Keratinocyte (primary cell): ENCODE measurements around the gene CNTNAP2. TPM values are rescaled to one million over a fixed set of nuclear protein-coding genes. Genes with fewer than 3 reads are reported as not detected.

Experiments
- DNase-seq: peaks from one replicate; pipeline ENCODE4 v3.0.0-alpha.2; 2011; ENCODE audit warnings: low read depth, missing footprints, low spot score
- FAIRE-seq: peaks from 2 replicates; lab custom pipeline; 2011; peaks lifted over from hg19 to GRCh38; lab: Jason Lieb, UNC
- H2AFZ ChIP-seq: 2 replicates; pipeline ENCODE4 v1.6.0; 2012; ENCODE audit warnings: low read length, control low read depth, inconsistent platforms; ENCODE audit not compliant: control insufficient read depth
- H3K27ac ChIP-seq: 2 replicates; pipeline ENCODE4 v1.5.1; 2011; ENCODE audit warnings: low read length; ENCODE audit not compliant: control insufficient read depth, insufficient read depth
- H3K27me3 ChIP-seq: 3 replicates; pipeline ENCODE4 v1.6.0; 2011; ENCODE audit warnings: low read length; ENCODE audit not compliant: control insufficient read depth, insufficient read depth; ENCODE audit errors: extremely low read depth
- H3K36me3 ChIP-seq, 2 experiments: 2 replicates in 1 of 2; 3 replicates in 1 of 2; pipeline ENCODE4 v1.5.1; 2011; ENCODE audit warnings: low read length in 2 of 2, mild to moderate bottlenecking in 1 of 2; ENCODE audit not compliant: control insufficient read depth in 2 of 2, insufficient read depth in 2 of 2; ENCODE audit errors: extremely low read depth in 1 of 2
- H3K4me1 ChIP-seq: 3 replicates; pipeline ENCODE4 v1.5.1; 2011; ENCODE audit warnings: low read length; ENCODE audit not compliant: control insufficient read depth, insufficient read depth; ENCODE audit errors: extremely low read depth
- H3K4me2 ChIP-seq: 3 replicates; pipeline ENCODE4 v1.6.0; 2011; ENCODE audit warnings: low read depth, low read length; ENCODE audit not compliant: control insufficient read depth, insufficient read depth; ENCODE audit errors: extremely low read depth
- H3K4me3 ChIP-seq, 3 experiments: fragments of 200-600 bp in 1 of 3; sonication (generic) in 1 of 3; 2 replicates in 2 of 3; 3 replicates in 1 of 3; pipeline ENCODE4 v1.5.1; 2011 to 2016; ENCODE audit warnings: low read length in 3 of 3, mild to moderate bottlenecking in 3 of 3, control low read depth in 2 of 3, inconsistent platforms in 1 of 3, low read depth in 1 of 3, mixed read lengths in 1 of 3, mixed run types in 1 of 3, moderate library complexity in 1 of 3; ENCODE audit not compliant: control insufficient read depth in 2 of 3, insufficient read depth in 2 of 3; ENCODE audit errors: extremely low read depth in 1 of 3
- H3K79me2 ChIP-seq: 2 replicates; pipeline ENCODE4 v1.6.0; 2012; ENCODE audit warnings: low read length; ENCODE audit not compliant: control insufficient read depth, insufficient read depth
- H3K9ac ChIP-seq: 3 replicates; pipeline ENCODE4 v1.6.0; 2011; ENCODE audit warnings: low read length; ENCODE audit not compliant: control insufficient read depth, insufficient read depth; ENCODE audit errors: extremely low read depth
- H3K9me1 ChIP-seq: 3 replicates; pipeline ENCODE4 v1.6.0; 2011; ENCODE audit warnings: low read length; ENCODE audit not compliant: control insufficient read depth, insufficient read depth; ENCODE audit errors: extremely low read depth
- H3K9me3 ChIP-seq: 2 replicates; pipeline ENCODE4 v1.5.1; 2012; ENCODE audit warnings: low read depth, low read length; ENCODE audit not compliant: control insufficient read depth
- H4K20me1 ChIP-seq: 3 replicates; pipeline ENCODE4 v1.6.0; 2011; ENCODE audit warnings: low read length; ENCODE audit not compliant: control insufficient read depth, insufficient read depth; ENCODE audit errors: extremely low read depth
- CTCF ChIP-seq, 3 experiments: IDR thresholded peaks in 1 of 3; conservative IDR thresholded peaks in 1 of 3; optimal IDR thresholded peaks in 1 of 3; 2 replicates in 2 of 3; 3 replicates in 1 of 3; pipeline versions ENCODE3 to v1.5.1; 2011; ENCODE audit warnings: low read length in 3 of 3, mild to moderate bottlenecking in 3 of 3, moderate library complexity in 2 of 3, control low read depth in 1 of 3, inconsistent platforms in 1 of 3; ENCODE audit not compliant: insufficient read depth in 2 of 3; ENCODE audit errors: extremely low read depth in 1 of 3
- EZH2 ChIP-seq: IDR thresholded peaks from one replicate; pipeline ENCODE4 v1.6.1; 2012; ENCODE audit warnings: inconsistent platforms, mild to moderate bottlenecking, low read length, moderate library complexity
- dilution Hi-C: fragments of 300-500 bp; cut with MboI; formaldehyde crosslinking; loops from one replicate; pipeline ENCODE4 v1.7.0; 2020; ENCODE audit warnings: low sequenced_read_pairs; ENCODE audit not compliant: extremely low pct_ligation_motif_present
- polyA plus RNA-seq, 5 experiments: library from polyadenylated mRNA; depleted of rRNA in 3 of 5; stranded (reverse) in 3 of 5; stranded (forward) in 1 of 5; unstranded in 1 of 5; fragments of >200 nt; gene quantifications; 1 replicate in 1 of 5; 2 replicates in 3 of 5; 3 replicates in 1 of 5; pipeline versions ENCODE4 v1.2.1 to v1.2.3, GENCODE V29; 2011 to 2012; ENCODE audit warnings: missing spikeins in 2 of 5, low read depth in 1 of 5, low replicate concordance in 1 of 5
- small RNA-seq, 3 experiments: library from RNA; depleted of rRNA; stranded (forward); fragments of <200 nt; gene quantifications; one replicate each; pipeline ENCODE3, GENCODE V24; 2012; ENCODE audit warnings: low read depth in 3 of 3, low replicate concordance in 1 of 3; ENCODE audit not compliant: insufficient read length in 3 of 3

Gene CNTNAP2
- polyA plus RNA-seq, 1 donor (not counting 4 experiments of a cell fraction or from before 2014, with no cell fraction given), result 1.4 TPM

- Histone ChIP-seq H3K27ac (no peak overlapping the region), H3K4me2 (no peak overlapping the region), H3K4me3 (no peak overlapping the region), H3K79me2 (no peaks in the 10 kb centered on the region), H3K9me1 (no peaks in the 10 kb centered on the region), H4K20me1 (no peaks in the 10 kb centered on the region), H3K27me3 (peaks cover 5% of the 10 kb centered on the region), H2AFZ (no peak overlapping the region), H3K9me3 (no peaks in the 10 kb centered on the region), H3K36me3 (no peaks in the 10 kb centered on the region), H3K9ac (no peak overlapping the region), H3K4me1 (no peaks in the 10 kb centered on the region)
- dilution Hi-C loops, result no loop called here
- FAIRE-seq (no peak), DNase-seq (no peak)
- no peak for TF ChIP-seq CTCF (optimal IDR thresholded peaks at IDR 0.05 in 1 of 3, IDR thresholded peaks at IDR 0.05 in 1 of 3, conservative IDR thresholded peaks at IDR 0.05 in 1 of 3; ENCODE audit: extremely low read depth in 1 of 3, insufficient read depth in 2 of 3, low read length in 3 of 3)
- TF ChIP-seq EZH2, result no peak
Observed at GRCh38 chr7:148466120-148466519, 2349.5 kb downstream of the CNTNAP2 start.

GRCh38 chr7:148468700-148469098 is 2352.1 kb downstream of the CNTNAP2 start:
- no peak overlapping the region for H2AFZ ChIP-seq
- no peak for TF ChIP-seq EZH2

More at GRCh38 chr7:148468700-148469098, 2352.1 kb downstream of the CNTNAP2 start:
- H3K36me3 ChIP-seq, result no peaks in the 10 kb centered on the region
- no peak overlapping the region for H3K4me3 ChIP-seq
- H3K9ac ChIP-seq, result no peak overlapping the region
- no peaks in the 10 kb centered on the region for H3K9me1 ChIP-seq
- no peaks in the 10 kb centered on the region for H3K9me3 ChIP-seq
- H3K79me2 ChIP-seq, result no peaks in the 10 kb centered on the region
- H3K27me3 ChIP-seq, result peaks cover 13% of the 10 kb centered on the region
- no peak overlapping the region for H3K4me2 ChIP-seq
- H4K20me1 ChIP-seq, result no peaks in the 10 kb centered on the region
- FAIRE-seq (no peak), DNase-seq (no peak)
- H3K4me1 ChIP-seq, result peaks cover 9% of the 10 kb centered on the region
- H3K27ac ChIP-seq, result no peak overlapping the region
- dilution Hi-C loops, result no loop called here

Small RNA genes within 50 kb of the gene (small RNA-seq; reads per million reads assigned to genes)
- gene AC005518.2 (0 reads per million in 3 experiments), gene MIR548F4 (0 reads per million in 3 experiments), gene RANP2 (0 reads per million in 3 experiments), gene RF00012 (0 reads per million in 3 experiments), gene RF00019 (0 reads per million in 3 experiments), gene RF02271 (0 reads per million in 3 experiments), gene RN7SL456P (0 reads per million in 3 experiments), gene RN7SL72P (0 reads per million in 3 experiments), gene RNA5SP249 (0 reads per million in 3 experiments), gene RNU6-1184P (0 reads per million in 3 experiments)
